ENCODE data around the gene C9. TPM values are rescaled to one million over a fixed set of nuclear protein-coding genes. Genes with fewer than 3 reads are reported as not detected.
"Not testable (repeated sequence)": the region's sequence is repeated elsewhere in the genome, so short reads cannot be mapped to it uniquely, and the experiment has no call there.

C9 gene
- polyA plus RNA-seq, 5 donors, result 0.15 TPM; not detected in 4

DNA sequence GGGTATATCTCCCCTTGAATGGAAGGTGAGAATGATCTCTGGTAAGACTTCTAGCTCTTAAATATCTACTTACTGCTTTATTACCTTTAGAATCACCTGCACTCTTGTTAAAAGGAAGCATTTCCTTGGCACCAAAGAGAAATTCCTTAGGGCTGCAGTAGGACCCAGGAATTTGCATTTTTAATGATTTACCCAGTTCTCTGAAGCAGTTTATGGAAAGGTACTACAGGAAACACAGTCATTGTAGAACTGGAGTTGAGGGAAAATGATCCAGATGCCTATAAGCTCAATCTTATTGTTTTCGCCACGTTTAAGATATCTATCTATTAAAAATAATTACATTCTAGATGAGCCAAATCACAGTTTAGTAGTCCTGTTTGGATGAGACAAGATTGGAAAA, 9.5 kb upstream of the C9 start:
- no peak for DNase-seq

DNA sequence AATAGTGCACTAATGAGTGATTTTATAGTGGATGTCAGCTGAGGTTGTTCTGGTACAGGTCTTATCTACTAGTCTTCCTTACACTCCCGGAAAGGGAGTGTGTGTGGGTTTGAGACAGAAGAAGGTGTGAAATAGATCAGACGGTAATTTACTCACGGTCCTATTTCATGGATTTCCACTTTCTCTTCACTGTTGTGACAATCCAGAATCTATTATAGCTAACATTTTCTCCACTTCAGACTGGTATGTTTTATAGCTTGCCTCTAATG, 7.0 kb upstream of the C9 start:
- DNase-seq, result no peak

DNA sequence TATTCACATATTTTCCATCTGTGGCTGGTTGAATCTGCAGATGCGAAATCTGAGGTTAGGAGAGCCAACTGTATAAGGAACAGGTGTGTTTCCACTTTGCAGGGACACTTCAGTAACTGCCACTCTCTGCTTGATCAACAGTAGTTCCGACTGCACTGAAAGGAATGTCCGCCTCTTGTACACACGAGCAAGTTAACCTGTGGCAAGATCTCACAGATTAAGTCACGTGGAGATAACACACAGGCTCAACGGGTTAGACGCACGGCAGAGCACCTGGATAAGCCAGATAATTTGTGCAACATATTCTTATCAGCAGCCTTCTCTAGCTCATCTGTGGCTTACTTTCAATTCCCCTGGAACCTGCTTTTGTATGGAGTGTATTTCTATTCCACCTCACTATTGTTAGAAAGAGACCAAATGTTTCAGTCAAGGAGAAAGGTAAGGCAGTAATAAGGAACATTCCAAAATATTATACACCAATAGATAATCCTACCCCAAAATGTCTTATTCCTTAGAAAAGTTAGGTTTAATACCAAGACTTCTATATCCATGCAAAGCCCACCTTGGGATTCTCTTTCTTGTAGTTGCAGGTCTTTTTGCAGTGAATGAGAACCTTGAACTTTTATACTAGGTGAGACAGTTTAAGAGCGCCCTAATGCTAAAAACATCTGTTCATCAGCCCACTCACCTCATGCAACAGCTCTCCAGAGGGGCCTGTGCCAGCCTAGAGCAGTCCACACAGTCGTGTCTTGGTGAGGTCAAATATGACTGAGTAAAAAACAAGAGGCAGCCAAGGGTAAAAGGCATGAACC, 6.5 kb upstream of the C9 start:
- peak in 1 of 2 donors; percentile 20 for DNase-seq

DNA sequence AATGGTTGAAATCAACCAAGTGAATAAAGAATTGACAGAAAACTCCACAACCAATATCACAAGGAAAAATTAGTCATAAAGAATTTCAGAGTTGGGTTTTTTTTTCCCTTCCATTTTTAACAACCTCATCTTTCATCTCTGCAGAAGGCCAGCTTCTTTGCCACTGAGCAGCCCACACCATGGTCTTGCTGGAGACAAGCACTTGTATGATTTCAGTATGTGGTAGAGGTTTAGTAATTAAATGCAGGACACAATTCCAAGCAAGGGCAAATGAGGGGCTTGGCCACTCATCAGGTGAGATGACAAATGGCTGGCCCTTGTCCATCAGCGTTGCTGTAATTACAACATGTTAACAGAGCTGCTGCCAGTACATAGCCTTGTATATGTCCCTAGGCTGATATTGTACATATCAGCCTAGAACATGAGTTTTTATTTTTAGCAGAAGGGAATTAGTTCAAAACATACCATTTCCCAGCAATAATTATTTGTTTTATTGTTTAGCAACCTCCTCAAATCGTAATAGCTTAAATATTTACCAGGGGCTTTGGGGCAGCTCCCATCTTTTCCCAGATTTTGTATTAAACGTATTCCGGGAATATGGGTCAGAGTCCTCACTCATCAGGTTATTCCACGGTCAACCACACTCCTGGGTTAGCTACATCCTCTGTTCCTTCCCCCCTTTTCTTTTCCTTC, 5.0 kb upstream of the C9 start:
- DNase-seq, result no peak

DNA sequence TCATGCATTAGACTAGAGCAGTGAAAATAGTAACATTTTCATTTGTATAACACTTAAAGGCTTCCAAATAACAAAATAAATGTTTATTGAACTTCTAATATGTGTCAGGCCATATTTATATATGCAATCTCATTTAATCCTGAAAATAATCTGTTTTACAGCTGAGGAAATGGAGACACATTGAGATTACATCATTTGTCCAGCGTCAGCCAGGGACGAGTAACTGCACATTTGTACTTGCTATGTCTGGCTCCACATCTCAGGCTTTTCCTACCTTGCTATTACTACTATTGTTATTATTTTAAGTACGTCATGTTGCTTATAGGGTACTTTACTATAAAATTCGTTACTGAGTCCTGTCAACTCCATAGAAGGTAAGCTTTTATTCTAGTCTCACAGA, 3.8 kb upstream of the C9 start:
- DNase-seq, result no peak

DNA sequence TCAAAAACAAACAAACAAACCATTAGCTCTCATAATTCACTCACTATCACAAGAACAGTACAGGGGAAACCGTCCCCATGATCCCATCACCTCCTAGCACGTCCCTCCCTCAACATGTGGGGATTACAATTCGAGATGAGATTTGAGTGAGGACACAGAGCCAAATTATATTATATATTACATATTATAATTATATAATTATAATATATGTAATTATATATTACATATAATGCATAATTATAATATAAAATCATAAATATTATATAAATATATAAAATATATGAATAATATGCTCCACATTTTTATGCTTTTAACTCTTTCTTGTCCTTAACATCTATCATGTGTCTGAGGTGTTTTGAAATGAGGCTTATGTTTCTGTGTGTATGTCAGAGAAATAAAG, 3.4 kb upstream of the C9 start:
- no peak for DNase-seq

DNA sequence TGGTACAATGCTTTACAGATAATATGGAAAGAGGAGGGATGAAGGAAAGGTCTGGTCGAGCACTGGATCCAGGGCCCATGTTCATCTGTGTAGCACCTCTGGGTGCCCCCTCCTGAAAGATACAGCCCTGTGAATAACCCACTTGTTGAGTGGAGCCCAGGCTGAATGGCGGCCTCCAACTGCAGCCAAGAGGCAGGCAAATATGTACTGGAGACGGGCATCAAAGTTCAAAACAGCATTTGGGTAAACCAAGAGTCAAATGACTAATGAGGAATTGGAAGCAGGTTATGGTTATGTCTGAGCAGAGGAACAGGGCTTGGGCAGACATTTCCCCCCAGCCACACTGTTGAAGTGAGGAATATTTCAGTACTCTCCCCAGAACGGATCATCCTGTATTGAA, 1.1 kb downstream of the C9 start:
- no peak for DNase-seq

DNA sequence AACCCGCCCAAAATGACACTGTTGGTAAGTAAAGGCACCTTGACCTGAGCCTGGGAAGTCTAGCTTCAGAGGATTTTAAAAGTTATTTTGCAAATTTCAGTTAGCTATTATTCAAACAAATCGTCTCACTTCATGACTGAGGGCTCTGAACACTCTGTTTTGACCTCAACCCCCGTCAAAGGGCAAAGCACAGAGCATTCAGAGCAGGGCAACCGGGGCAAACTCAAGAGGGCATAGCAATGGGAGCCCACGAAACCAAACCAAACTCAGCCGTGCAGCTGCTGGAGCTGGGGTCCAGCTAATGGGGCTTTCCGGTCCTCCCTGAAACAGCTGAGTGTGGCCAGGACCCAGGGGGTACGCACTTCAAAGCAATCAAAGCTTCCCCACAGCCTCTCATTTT, 1.6 kb downstream of the C9 start:
- DNase-seq, result no peak

DNA sequence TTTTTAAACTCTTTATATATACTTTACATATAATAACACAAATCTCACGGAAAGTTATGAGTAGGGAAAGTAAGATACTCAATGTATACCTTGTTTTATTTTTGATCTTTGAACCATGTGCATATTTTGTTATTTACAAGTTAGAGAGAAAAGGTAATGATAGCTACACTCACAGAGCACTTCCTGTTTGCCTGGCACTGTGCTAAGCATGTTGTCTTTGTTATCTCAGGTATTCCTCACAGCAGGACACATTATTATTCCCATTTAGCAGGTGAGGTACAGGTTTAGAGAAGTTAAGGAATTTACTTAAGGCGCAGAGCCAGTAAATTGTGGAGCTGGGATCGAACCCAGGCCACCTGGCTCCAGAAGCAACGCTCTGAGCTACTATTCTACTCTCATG, 3.0 kb downstream of the C9 start:
- DNase-seq, result no peak

DNA sequence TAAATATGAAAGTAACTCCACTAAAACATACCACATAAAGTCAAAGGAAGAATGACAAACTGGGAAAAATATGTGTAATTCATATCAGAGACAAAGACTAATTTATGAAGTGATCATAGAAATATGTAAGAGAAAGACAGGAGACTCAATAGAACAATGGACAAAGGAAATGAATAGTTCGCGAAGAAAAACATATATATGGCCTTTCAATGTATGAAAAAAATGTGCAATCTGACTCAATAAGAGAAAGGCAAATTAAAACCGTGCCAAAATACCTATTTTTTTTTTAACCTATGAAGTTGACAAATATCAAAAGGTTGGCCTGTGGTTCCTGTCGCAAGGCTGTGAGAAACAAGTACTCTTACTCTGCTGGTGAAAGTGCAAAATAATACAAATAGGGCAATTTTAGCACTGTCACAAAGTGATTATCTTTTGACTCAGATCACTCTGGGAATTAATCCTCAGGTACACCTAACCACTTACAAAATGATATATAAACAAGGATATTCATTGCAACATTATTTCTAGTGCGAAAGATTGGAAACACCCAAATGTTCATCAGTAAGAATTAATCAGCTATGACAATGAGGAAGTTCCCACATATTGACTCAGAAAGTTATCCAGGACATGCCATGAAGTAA, 3.7 kb downstream of the C9 start:
- no peak for DNase-seq

DNA sequence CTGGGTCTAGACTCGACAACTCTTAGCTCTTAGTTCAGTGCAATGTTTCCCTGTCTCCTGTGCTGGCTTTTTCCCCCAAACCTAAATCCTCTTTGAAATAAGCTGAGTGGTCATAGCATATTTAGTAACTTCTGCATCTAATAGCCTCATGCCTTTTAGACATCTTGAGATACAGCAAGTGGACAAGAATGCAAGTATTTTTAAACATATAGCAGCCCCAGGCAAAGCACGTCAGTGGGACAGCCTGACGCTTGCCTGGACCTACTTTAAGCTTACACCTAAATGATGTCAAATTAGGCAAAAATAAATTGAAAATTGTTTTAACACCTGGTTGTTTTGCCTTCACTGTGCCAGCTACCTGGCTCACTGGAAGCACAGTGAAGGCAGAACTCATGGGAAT, 8.0 kb downstream of the C9 start:
- DNase-seq, result no peak

DNA sequence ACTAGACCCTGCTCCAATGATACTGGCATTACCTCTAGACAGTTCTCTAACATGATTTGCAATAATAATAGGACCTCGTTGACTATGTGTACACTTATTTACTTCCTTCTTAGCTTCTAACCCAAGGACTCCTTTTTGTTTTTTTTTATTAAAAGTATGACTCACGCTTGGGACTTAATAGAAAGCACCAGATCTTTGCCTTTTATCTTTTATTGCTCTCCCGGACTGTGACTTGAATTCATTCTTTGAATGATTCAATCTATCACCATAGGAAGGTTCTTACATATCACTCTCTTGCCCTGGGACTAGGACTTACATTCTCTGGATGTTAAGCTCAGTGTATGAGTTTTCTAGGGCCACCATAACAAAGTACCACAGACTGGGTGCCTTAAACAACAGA, 9.0 kb downstream of the C9 start:
- DNase-seq, result no peak

DNA sequence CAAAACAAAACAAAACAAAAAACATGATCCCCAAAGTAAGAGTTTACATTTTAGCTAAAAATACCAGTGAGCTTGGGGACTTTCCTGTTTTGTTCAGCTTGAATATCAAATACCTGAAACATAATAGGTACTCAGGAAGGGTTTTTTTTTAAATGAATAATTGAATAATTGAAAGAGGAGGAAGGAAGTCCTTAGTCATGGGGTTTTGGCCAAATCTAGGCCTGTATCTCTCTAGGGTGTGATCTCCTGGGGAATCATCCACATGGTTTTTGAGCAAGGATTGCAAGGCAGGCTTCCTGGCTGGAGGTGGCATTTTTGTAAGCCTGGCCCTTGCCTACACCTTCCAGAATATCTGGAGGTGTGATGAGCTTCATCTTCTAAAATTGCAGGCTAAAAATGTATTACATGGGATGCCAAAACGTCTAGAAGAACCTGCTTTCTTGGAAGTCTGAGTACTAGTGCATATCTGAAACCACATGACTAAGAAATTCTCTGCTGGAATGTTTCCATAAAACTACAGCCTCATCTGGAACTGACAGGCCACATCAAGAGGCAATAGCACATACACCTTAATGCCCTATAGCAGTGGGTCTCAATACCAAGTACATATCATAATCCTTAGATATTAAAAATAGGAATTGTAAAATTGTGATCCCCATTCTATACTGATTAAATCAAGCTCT, 10.4 kb downstream of the C9 start:
- DNase-seq, result no peak

DNA sequence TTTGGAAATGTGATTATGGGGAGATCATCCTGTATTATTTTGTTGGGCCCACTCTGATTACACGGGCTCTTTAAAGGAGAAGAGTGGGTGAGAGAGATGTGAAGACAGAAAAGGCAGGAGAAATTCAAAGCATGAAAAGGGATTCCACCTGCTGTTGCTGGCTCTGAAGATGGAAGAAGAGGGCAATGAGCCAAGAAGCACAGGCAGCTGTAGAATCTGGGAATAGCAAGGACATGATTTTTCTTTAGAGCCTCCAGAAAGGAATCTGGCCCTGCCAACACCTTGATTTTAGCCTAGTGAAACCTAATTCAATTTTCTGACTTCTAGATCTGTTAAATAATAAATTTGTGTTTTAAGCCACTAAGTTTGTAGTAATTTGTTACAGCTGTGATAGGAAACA, 11.3 kb downstream of the C9 start:
- no peak for DNase-seq

DNA sequence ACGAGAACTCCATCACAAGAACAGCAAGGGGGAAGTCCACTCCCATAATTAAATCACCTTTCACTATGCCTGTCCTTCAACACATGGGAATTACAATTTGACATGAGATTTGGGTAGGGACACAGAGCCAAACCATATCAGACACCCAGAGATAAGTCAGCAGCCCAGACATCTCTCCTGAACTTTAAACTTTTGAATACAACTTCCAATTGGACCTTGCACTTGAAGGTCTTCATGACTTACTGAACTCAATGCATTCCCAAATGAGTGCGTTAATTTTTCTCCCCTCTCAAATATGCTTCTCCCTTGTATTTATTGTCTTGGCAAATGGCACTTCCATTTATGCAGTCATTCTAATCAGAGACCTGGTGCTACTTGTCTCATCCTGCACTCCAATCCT, 12.1 kb downstream of the C9 start:
- DNase-seq, result no peak

DNA sequence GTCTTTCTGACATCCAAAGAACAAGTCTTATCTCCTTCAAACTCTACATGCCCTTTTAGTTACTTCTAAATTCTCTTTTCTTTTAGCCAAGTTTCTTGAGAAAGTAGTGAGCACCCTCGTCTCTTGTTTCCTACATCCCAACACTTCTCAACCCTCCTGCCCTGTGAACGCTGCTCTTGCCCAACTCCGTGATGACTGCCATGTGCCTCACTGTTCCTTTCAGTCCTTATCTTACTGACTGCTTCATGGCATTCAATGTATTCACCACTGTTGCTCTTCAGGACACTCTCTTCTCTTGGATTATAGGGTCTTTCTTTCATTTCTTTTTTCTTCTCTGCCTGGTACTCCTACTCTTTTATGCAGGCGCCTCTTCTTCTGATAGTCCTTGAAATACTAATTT, 14.8 kb downstream of the C9 start:
- DNase-seq, result no peak

DNA sequence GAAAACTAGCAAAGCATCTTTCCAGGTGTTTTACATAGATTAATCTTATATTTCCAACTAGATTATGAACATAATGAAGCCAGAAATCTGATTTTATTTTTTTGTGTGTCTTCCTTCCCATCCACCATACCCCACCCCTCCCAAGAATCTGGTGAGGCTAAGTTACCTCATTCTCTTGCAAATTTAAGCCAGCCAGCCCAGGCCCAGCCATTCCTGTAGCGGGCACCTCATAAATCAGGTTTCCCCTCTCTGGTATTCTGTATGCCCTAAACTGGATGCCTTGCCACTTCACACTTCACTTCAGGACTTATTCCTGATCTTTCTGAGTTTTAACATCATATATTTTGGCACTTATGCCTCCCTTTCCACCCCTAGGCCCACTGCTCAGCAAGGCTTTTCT, 21.8 kb downstream of the C9 start:
- no peak for DNase-seq

DNA sequence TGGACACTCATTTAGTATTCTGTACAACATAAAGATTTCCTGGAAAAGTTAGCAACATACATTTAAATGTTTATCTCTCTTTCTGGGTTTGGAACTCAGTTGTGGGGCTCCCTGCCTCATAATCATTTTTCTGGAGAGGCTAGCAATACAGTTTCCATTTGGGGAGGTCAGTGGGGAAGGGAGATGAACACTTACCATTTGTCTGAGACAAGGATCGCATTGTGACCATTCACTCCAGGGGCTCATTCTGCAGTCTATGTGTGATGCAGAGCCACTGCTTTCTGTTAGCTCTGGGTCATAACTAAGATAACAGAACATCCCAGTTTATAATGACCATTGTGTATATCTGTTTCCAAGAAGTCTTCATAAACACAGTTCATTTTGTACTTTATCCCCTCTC, 22.4 kb downstream of the C9 start:
- DNase-seq, result no peak

DNA sequence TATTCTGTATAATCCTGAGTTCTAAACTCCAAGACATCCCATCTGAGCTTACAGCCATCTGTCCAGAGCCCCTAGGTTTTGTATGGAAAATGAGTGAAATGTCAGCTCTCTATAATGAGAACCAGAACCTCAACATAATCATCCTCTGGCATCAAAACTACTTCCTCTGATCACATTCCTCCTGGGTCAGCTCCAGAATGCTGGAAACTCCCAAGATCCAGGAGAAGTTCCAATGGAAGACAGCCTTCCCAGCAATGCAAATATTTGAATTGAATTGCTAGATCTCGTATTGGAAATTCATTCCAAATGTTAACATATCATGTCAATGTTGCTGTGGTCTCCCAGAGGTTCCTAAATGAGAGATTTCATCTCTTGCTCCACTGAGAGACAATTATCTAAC, 23.8 kb downstream of the C9 start:
- DNase-seq, result no peak

DNA sequence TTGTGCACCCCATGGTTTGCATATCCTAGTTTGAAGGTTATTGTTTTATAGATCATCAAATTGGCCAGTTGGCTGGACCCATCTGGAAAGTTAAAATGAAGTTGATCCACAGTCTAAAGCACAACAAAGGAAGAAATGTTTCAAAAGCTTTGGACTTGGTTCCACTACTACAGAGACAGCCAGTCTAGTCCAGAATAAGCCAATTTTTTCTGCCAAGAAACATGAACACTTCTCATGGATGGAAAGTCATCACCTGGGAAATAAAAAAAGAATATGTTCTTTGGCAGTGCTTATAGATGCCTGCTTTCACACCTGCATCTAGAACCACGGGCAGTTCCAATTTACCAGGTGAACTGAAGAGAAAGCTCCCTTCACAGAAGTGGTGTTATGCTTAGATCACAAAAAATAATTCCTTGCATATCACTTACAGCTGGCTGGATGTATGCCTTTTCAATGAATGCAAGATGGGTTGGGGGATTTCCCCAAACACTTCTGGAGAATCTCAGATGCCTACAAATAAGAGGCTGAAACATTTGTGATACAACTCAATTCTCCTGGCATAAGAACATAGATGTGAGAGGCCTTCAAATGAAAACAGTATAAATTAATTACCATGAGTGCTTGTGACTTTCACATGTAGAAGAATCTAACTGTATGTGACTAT, 26.9 kb downstream of the C9 start:
- no peak for DNase-seq

DNA sequence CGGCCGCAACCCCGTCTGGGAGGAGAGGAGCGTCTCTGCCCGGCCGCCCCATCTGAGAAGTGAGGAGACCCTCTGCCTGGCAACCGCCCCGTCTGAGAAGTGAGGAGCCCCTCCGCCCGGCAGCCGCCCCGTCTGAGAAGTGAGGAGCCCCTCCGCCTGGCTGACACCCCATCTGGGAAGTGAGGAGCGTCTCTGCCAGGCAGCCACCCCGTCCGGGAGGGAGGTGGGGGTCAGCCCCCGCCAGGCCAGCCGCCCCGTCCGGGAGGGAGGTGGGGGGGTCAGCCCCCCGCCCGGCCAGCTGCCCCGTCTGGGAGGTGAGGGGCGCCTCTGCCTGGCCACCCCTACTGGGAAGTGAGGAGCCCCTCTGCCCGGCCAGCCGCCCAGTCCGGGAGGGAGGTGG, 30.0 kb downstream of the C9 start:
- DNase-seq, result not testable (repeated sequence)

DNA sequence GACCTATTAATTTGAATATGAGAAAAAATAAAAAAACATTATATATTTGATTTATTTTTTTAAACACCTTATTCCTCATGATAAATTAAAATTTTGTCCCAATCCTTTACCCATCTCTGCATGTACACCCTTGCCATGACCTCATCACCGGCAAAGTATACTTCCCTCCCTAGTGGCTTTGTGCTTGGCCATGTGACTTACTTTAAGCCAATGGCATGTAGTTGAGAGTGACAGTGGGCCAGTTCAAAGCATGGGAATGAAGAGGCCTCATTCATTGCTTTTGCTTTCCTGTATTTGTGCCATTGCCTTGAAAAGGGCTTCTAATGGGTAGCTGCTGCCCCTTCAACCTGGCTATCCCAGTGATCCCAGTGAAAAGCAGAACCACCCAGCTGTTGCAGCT, 31.2 kb downstream of the C9 start:
- no peak for DNase-seq
